Stimulated activated CD4-positive, alpha-beta T cell treated with anti-CD3 and anti-CD28 coated beads, Interleukin-4, amount 100 ng/mL, for 24 hours (primary cell): ENCODE data around the gene ATL3.
"Not testable (repeated sequence)": the region's sequence is repeated elsewhere in the genome, so short reads cannot be mapped to it uniquely, and the experiment has no call there.

Experiments
- DNase-seq: peaks from one replicate; pipeline ENCODE4 v3.0.0-alpha.2; 2020

The ATL3 gene, protein sequence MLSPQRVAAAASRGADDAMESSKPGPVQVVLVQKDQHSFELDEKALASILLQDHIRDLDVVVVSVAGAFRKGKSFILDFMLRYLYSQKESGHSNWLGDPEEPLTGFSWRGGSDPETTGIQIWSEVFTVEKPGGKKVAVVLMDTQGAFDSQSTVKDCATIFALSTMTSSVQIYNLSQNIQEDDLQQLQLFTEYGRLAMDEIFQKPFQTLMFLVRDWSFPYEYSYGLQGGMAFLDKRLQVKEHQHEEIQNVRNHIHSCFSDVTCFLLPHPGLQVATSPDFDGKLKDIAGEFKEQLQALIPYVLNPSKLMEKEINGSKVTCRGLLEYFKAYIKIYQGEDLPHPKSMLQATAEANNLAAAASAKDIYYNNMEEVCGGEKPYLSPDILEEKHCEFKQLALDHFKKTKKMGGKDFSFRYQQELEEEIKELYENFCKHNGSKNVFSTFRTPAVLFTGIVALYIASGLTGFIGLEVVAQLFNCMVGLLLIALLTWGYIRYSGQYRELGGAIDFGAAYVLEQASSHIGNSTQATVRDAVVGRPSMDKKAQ

DNA sequence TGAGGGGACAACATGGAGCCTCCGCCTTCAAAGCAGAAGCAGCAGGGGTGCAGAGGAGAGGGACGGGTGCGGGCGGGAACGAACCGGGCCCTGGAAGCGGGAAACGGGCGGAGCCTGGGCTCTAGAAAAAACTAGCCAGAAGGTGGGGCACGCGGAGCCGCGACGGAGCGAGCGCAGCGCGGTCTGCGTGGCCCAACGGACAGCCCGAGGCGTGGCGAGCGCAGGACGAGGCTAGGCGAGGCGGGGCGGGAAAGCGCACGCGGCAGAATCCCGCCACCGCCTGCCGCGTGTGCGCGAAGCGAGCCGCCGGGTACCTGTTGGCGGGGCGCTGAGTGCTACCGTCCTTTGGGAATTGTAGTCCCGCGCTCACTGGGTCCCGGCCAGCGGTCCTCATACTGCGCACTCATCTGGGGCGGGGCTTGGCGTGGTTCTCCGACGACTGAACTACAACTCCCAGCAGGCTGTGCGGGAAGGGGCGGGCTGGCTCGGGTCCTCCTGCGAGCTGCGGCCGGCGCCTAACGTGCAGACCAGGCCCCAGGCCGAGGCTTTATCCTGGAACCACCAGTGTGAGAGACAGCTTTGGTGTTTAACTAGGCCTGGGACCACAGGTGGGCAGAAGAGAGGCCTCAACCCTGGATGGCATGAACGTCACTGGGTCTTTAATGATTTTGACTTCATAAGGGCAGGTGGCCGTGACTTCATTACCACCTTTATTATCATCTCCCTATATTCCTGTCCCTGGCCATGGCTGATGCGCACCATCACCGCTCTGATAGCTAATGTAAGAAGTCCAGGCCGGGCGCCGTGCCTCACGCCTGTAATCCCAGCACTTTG is at the start of gene ATL3:
ATL3 (minus strand) TSS at position 55 of the 834 bp plus-strand sequence; CDS start at position 14, 41 bp downstream.
- DNase-seq = peak; percentile 96

DNA sequence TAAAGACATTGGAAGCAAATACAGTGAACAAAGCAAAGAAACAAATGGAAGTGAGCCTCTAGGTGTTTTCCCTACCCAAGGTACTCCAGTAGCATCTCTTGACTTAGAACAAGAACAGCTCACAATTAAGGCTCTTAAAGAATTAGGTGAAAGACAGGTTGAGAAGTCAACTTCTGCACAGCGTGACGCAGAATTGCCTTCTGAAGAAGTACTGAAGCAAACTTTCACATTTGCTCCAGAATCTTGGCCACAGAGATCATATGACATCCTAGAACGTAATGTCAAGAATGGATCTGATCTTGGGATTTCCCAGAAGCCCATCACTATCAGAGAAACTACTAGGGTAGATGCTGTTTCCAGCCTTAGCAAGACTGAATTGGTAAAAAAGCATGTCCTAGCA is 49.4 kb upstream of the ATL3 start:
- DNase-seq = no peak

DNA sequence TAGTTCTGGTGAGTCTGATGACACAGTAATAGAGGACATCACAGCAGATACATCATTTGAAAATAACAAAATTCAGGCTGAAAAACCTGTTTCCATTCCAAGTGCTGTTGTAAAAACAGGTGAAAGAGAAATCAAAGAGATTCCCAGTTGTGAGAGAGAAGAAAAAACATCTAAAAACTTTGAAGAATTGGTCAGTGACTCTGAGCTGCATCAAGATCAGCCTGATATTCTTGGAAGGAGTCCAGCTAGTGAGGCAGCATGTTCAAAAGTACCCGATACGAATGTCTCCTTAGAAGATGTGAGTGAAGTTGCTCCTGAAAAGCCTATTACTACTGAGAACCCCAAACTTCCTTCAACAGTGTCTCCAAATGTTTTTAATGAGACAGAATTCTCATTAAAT is 48.8 kb upstream of the ATL3 start:
- DNase-seq = no peak

DNA sequence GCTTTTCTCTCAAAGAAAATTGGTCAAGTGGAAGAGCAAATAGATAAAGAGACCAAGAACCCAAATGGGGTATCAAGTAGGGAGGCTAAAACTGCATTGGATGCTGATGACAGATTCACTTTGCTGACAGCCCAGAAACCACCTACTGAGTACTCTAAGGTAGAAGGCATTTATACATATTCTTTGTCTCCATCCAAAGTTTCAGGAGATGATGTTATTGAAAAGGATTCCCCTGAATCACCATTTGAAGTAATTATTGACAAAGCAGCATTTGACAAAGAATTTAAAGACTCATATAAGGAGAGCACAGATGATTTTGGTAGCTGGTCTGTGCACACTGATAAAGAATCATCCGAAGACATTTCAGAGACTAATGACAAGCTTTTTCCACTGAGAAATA is 47.8 kb upstream of the ATL3 start:
- no peak for DNase-seq

DNA sequence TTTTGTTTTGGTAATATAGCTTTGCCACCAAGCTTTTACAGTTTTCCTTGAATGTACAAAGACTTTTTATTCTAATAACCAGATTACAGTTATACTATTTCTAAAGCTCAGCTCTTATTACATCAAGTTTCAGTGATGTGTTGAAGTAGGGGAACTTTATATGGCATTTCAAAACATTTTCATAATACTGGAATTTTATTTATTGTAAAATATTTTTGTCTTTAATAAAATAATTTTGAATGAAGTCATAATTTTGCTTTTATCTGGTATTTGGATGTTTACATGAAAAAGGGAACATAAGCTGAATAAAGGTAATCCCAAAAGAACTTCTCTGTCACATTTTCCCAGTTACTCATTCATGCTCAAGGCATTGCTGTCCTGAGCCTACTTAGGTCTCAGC is 44.9 kb upstream of the ATL3 start:
- DNase-seq = no peak

DNA sequence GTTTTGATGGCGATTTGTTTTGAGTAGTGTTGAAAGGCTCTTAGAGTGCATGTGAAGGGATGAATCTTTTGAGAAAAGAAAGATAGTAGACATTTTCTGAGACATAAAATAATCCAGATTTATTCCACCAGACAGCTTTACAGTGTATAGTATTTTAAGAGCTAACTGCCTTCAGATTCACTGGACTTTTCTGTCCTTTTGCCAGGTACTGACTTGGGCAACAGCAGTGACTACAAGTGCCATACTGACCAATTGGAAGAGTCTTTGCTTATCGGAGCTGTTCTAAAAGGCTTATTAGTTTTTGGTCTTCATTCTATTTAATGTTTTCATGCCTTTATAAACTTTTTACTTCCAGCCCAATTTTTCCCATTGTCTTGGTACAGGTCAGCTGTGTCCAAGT is 42.6 kb upstream of the ATL3 start:
- no peak for DNase-seq

DNA sequence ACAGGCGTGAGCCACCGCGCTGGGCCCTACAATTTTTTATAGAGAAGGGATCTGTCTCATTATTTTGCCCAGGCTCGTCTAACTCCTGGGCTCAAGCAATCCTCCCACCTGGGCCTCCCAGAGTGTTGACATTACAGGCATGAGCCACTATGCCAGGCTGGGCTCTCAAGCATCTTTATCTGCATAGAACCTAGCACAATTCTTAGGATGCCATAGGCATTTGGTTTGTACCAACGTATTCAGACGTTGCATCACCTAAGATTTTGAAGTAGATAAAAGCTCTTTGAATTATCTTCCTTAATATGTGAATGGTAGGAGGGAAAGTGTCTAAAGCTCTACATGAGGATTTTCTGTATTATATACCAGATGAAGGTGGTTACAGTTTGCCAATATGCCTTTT is 40.7 kb upstream of the ATL3 start:
- no peak for DNase-seq

DNA sequence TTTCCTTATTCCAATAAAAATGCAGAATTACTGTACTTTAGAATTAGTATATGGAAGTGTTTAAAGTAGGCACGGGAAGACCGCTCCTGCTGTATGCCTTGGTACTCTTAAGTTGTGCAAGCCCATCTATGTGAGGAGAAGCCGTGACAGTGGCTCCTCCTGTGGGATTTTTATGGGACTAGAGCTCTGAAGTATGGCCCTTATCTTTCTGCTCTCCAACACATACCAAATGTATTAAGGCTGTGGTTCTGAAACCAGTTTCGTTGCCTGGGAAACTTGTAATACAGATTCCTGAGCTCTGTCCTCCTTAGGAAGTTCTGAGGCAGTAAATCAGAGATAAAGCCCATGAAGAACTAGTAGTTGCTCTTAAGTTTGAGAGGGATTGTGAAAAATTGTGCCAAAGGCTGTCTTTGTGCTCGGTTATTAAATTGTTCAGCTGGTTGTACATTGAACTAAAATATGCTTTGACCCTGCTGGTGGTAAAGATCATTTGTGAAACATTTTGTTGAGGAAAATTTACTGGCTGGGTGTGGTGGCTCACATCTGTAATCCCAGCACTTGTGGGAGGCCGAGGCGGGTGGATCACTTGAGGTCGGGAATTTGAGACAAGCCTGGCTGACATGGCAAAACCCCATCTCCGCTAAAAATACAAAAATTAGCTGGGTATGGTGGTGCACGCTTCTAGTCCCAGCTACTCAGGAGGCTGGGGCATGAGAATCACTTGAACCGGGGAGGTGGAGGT is 39.5 kb upstream of the ATL3 start:
- DNase-seq = no peak

DNA sequence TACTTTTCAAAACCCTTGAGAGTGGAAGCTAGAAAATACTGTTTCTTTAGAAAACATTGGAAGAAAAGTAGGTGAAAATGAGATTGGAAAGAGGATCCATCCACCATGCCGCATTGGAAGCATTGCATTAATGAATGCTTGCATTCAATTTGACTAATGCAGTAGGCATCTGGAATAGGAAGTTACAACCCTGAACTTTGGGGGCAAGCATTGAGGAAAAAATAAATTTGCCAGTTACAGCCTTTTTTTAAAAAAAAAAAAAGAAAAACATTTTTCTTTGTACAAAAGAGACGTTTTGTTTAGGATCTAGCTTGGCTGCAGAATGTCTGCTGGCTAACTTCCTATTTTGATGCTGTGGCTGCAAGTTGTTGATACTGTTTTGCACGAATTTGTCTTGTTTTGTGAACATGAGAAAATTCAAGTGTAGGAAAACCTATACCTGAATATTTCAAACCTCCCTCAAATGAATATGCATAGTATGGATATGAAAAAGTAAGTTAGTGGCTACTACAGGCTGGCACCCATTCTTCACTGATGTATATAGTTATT is 38.2 kb upstream of the ATL3 start:
- no peak for DNase-seq

DNA sequence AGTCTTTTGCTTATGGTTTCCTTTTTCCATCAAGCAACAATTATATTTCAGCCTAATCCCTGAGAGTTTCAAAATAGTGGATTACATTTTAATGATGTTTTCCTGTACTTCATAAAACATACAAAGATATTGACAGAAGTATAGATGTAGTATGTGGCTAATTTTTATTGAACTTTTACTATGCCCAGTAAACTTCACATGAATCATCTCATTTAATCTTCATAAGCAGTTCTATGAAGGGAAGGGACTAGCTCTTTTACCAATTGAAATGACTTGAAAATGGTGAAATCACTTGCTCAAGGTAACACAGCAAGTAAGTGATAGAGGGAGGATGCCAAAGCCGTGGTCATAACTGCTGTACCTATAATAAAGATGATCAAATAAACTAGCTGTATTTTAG is 37.6 kb upstream of the ATL3 start:
- no peak for DNase-seq

DNA sequence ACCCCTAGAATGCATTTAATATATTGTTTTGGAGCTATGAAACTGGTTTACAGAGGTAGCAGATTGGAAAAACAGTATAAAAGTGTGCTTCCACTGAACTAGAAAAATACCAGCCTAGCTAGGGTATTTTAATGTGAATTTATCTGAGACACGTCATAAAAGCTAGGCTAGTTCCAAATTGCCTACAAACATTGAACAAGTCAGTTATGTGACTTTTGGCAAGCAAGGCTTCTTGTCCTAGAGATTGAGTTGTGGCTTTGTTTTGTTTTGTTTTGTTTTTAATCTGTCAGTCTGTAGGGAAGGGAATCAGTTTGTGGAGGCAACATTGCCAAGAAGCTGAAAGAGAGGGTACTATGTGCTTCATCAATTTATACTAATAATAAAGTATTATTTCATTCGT is 34.4 kb upstream of the ATL3 start:
- no peak for DNase-seq

DNA sequence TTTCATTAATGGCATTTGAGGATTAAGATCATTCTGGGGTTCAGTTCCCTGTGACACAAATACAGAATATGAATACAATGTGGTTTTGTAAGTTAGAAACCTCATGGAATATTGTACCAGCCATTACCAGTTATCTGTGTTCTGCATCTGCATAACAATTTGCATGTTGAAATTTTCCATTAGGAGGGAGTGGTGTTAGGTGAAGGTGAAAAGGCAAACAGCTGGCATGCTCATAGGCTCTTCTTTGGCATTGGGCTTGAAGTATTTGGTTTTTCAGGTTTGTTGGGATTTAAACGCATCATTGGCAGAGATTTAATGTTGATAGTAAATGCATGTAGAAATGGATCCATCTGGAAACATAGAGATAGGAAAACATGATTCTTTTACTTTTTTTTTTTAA is 28.7 kb upstream of the ATL3 start:
- DNase-seq = no peak

DNA sequence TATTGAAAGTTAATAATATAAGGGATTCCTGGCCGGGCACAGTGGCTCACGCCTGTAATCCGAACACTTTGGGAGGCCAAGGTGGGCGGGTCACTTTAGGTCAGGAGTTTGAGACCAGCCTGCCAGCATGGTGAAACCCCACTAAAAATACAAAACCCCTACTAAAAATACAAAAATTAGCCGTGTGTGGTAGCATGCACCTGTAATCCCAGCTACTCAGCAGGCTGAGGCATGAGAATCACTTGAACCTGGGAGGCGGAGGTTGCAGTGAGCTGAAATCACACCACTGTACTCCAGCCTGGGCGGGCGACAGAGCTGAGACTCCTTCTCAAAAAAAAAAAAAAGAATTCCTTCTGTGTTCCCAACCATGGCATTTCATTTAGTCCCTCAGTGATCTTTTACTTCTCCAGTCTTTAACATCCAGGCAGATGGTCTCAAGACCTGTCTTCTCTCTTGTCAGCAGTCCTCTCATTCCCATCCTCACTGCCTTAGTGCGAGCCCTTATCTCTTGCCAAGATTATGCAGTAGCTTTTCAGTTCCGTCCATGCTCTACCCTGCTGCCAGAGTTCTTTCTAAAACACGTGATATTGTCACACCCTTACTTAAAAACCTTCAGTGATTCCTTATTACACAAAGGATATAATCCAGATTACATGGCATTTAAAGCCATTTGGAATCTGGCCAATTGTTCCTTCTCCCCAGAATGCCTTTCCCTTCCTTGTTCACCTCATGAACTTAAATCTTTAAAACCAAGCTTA is 28.0 kb upstream of the ATL3 start:
- no peak for DNase-seq

DNA sequence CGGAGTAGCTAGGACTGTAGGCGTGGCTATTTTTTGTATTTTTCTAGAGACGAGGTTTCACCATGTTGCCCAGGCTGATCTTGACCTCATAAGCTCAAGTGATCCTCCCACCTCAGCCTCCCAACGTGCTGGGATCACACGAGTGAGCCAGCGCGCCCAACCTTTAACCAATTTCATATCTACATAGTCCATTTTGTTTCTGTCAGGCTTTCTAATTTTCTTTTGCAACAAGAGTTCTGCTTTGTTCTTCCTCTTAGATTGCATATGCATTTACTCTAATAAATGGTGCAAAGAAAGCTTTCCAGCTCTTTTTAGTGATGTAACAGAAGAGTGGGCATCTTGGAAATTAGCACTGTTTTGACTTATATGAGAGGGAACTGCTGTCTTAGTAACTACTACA is 23.4 kb upstream of the ATL3 start:
- no peak for DNase-seq

DNA sequence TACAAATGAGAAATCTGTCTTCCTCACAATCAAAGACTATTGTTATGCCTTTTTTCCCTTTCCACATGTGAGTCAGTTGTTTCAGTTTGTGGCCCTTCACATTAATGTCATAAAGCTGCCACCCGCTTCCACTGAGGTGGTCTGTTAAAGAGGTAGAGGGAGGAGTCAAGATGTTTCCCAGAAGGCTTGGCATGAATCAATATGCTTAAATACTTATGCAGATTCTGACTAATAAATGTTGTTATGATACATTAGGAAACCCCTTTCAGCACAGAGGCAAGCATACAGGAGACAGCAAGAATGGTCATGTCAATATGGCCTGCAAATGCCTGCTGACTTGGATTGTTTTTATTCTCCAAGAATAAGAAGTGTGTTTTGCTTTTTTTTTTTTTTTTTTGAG is 16.7 kb upstream of the ATL3 start:
- DNase-seq = peak; percentile 33

DNA sequence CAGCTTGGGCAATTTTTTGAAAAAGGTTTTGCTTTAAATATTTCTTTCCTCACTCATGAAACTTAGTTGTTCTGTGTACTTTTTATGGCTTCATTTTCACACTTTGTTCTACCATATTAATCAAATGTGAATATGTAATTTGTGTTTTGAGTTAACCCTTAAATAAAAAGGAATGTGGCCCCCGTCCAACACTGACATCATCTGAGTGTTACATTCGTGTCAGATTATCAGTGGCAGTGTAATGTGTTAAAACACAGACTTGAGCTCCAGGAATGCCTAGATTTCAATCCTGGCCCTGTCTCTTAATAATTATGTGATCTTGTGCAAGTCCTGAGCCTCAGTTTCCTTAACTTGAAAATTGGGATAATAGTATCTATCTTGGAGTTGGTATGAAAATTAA is 15.8 kb upstream of the ATL3 start:
- DNase-seq = no peak

DNA sequence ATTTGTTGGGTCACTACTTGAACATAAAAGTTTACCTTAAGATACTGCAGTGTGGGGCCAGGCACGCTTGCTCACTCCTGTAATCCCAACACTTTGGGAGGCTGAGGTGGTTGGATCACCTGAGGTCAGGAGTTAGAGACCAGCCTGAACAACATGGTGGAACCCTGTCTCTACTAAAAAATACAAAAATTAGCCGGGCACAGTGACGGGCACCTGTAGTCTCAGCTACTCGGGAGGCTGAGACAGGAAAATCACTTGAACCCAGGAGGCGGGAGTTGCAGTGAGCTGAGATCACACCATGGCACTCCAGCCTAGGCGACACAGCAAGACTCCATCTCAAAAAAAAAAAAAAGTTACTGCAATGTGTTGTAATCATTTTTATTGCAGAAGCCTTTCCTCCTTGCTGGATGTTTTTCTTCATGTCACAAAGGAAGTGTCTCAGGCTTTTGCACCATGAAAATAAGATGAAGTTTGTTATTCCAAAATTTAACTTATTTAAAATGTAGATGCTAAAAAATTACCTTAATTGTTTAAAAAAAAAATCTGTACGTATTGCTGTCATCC is 14.1 kb upstream of the ATL3 start:
- DNase-seq = not testable (repeated sequence)

DNA sequence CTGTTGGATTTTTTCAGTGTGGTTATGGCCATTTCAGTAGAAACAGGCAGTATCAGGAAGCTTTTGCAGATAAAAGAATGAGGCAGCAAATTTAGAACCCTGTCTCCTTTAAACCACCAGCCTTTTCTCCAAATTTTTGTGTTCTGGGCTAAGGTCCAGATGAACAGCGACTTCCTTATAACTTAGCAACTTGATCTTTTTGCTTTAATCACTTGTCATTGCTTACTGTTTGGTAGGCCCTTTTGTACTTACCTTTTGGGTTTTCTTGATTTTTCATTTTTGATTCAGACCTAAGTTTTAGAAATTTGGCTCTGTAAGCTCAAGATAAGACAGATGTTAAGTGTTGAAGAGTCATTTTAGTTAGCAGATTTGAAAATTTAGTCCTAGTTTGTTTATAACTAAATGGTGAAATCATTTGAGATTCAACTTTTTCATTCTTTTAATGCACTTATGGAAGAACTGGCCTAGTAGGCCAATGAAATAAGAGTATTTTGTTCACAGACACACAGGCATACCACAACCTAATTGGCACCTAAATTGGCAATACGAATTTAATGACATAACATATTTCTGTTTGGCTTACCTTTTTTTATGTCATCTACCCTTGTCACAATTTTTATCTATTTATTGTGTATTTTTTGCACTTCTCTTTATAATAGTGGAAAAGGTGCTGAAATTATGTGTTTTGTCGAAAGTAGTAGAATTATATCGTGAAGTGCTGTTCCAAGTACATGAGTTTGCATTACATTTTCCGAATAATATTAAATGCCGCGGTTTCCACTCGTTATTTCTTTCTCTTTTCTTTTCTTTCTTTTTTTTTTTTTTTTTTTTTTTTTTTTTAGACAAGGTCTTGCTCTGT is 12.2 kb upstream of the ATL3 start:
- DNase-seq = no peak

DNA sequence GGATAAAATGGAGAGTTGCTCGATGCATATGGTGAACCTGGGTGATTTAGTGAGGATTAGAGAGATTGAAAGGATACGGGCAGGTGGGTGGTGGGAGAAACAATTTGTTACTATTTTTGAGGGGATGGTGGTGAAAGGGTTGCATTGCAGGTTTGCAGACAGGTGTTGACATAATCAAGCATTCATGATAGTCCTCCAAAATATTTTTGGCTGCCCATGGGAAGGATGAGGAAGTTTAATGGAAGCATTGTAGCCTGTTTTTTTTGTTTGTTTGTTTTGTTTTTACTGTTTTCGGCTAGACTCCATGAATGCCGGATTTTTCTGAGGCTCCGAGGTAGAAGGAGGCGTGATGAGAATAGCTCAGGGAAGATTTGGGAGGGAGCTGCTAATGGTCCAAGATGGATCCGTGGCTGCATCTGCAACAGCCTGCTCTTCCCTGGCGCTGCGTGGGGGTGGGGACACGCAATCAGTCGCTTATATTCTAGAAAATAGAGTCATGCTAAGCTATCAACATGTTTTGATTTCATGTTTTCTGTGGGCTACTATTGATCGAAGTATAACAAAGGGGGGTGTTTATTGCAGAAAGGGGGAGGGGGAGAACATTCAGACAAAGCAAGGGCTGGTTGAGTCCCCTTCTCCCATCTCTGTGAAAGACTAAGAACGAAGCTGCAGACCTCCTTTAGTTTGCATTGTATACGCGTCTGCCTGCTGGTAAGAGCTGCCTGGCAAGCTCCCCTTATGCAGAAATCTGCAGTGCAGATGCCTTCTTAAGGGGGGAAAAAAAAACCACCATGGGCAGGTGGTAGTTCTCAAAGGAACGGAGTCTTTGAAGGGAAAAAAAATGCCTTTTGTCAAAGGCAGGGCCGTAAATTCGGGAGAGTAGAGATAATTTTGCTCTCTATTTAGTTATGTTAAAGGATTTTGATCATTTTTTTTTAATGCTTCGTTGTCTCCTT is 11.2 kb upstream of the ATL3 start:
- DNase-seq = peak; percentile 21
